ENCODE data around the gene CFAP298.

CFAP298 gene

GRCh38 chr21:32554832-32555638 lies 57.1 kb downstream of the CFAP298 start:
- H3K27ac Mint-ChIP-seq (ENCODE audit: low read depth), result no peak overlapping the region

GRCh38 chr21:32549886-32550285 lies 62.3 kb downstream of the CFAP298 start:
- no peak overlapping the region for H3K4me3 Mint-ChIP-seq
- ATAC-seq (replicated peaks; ENCODE audit: extremely low read depth, poor library complexity, severe bottlenecking) (no peak), DNase-seq (ENCODE audit: low spot score in 2 of 2) (no peak)
- no peak overlapping the region for H3K27ac Mint-ChIP-seq (ENCODE audit: low read depth)
- peaks cover 1% of the 10 kb centered on the region for H3K36me3 Mint-ChIP-seq (ENCODE audit: insufficient read depth)
- H3K9me3 Mint-ChIP-seq, result no peaks in the 10 kb centered on the region
- no peaks in the 10 kb centered on the region for H3K27me3 Mint-ChIP-seq
- H3K4me1 Mint-ChIP-seq, result peaks cover 11% of the 10 kb centered on the region

More at GRCh38 chr21:32554832-32555638, 57.1 kb downstream of the CFAP298 start:
- ATAC-seq (replicated peaks; ENCODE audit: extremely low read depth, poor library complexity, severe bottlenecking), result no peak
- H3K4me3 Mint-ChIP-seq, result no peak overlapping the region
- DNase-seq (ENCODE audit: low spot score in 2 of 2), result no peak
- no peaks in the 10 kb centered on the region for H3K27me3 Mint-ChIP-seq
- H3K4me1 Mint-ChIP-seq, result peaks cover 14% of the 10 kb centered on the region
- peaks cover 1% of the 10 kb centered on the region for H3K36me3 Mint-ChIP-seq (ENCODE audit: insufficient read depth)
- no peaks in the 10 kb centered on the region for H3K9me3 Mint-ChIP-seq

DNA sequence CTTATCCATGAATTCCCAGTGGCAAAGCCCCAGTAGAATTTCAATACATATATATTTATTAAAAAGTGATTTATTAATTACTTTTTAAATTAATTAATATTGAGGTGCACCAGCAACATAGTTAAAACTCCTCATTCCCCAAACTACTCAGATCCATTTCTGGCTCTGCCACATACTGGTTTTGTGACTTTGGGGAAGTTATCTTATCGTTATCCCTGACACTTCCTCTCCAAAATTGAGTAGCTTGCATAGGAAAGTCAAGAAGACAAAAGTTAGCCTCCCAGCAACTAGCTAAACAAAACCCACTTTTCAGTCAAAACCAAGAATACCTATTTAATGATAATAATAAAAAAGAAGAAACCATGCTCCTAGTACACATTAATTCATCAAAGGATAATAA lies 62.7 kb downstream of the CFAP298 start:
- H3K27me3 Mint-ChIP-seq, result no peaks in the 10 kb centered on the region
- no peak for ATAC-seq (replicated peaks; ENCODE audit: extremely low read depth, poor library complexity, severe bottlenecking)
- H3K36me3 Mint-ChIP-seq (ENCODE audit: insufficient read depth), result peaks cover 1% of the 10 kb centered on the region
- H3K27ac Mint-ChIP-seq (ENCODE audit: low read depth), result no peak overlapping the region
- no peak for DNase-seq (ENCODE audit: low spot score in 2 of 2)
- peaks cover 6% of the 10 kb centered on the region for H3K4me1 Mint-ChIP-seq
- H3K9me3 Mint-ChIP-seq, result no peaks in the 10 kb centered on the region
- no peak overlapping the region for H3K4me3 Mint-ChIP-seq

Data from central memory CD8-positive, alpha-beta T cell (primary cell).